ENCODE data around the gene TNRC6A.
"Not testable (repeated sequence)": the region's sequence is repeated elsewhere in the genome, so short reads cannot be mapped to it uniquely, and the experiment has no call there.

Gene TNRC6A

DNA sequence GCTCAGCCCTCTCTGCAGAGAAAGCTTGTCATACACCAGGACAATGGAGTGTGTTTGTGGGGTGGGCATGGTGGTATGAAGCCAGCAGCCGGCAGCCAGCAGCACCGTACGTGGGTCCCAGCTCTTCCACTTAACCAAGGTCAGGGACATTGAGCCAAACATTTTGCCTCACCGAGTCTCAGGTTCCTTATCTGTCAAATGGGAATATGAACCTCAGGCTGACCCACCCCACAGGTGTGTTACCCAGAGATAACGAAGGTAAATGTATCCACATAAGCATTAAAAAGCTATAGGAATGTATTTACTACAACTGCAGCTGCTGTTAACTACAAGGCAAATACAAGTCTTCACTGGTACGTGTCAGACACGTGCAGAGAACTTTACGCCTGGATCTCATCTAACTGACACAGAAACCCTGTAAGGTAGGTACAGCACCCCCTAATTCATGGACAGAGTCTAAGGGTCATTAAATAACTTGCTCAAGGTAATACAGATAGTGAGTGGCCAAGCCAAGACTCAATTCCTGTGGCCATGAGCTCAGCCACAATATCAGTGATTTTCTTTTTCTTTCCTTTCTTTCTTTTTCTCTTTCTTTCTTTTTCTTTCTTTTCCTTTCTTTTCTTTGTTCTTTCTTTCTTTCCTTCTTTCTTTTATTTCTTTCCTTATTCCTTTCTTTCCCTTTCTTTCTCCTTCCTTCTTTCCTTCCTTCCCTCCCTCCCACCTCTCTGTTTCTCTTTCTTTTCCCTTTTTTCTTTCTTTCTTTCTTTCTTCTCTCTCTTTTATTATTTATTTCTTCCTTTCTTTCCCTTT, 117.3 kb downstream of the TNRC6A start:
- no peak for FAIRE-seq

DNA sequence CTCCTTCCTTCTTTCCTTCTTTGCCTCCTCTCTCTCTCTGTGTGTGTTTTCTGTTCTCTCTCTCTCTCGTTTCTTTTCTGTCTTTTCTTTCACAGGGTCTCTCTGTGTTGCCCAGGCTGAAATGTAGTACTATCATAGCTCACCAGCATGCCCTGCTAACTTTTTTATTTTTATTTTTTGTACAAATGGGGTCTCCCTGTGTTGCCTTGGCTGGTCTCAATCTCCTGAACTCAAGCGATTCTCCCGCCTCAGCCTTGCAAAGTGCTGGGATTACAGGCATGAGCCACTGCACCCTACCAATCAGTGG, 117.9 kb downstream of the TNRC6A start:
- FAIRE-seq: no peak

GRCh38 chr16:24848065-24848464, 118.6 kb downstream of the TNRC6A start:
- FAIRE-seq: no peak

GRCh38 chr16:24849641-24850040, 120.2 kb downstream of the TNRC6A start:
- FAIRE-seq: no peak

DNA sequence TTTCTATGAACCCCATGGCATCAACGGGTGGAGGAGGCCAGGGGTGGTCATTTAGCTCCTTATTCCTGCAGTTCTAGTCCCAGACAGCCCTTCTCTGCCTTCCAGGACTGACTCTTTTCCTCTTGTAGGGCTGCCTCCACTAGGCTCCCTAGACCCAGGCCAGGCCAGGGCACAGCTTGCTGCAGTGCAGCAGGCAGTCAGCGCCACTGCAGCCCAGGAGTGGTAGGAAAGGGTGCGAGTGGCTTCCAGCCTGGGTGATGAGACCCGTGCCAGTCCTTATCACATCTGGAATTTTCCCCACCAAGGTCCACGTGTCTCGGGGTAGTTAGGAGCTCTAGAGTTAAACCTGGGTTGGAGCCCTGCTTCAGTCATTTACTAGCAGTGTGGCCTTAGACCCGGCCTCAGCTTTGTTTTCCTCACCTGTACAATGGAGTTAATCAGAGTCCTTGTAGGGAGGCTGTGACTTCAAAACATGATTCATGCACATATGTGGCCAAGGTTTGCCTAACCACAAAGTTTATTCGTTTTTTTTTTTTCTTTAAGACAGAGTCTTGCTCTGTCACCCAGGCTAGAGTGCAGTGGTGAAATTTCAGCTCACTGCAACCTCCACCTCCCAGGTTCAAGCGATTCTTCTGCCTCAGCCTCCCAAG, 121.0 kb downstream of the TNRC6A start:
- FAIRE-seq: no peak

DNA sequence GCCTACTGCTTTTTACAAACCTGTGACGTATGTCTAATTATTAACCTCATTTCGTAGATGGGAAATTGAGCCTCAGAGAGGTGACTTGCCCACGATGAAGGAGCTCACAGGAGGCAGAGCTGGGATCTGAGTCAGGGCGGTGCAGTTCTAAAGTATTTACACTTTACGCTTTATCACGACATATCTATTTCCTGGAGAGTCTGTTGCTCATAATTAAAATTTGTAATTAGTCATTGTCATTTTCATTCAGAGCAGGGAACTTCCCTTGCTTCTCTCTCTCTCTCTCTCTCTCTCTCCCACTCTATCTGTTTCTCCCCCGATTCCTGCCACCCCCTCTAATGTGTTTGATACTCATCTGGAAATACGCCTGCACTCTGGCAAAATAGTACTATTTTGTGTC, 122.2 kb downstream of the TNRC6A start:
- no peak for FAIRE-seq

DNA sequence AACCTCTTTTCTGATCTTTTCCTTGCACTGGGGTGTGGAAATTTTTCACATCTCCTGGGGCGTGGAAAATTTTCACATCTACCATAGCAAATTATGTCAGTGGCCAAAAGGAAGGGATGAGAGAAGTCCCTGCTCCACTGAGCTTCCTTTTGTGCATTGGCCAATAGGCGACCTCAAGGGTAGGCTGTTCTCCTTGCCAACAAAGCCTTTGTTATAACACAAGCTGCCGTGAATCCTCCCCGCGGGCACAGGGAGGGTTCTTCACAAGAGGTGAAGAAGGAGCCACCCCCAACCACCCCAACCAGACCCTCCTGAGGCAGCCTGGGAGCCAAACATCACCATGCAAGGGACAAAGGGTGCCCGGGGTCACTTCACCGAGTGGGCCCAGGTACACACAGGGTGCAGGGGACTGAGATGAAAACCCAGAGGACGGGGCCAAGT, 122.8 kb downstream of the TNRC6A start:
- FAIRE-seq: no peak

GRCh38 chr16:24853169-24853824, 123.8 kb downstream of the TNRC6A start:
- no peak for FAIRE-seq

DNA sequence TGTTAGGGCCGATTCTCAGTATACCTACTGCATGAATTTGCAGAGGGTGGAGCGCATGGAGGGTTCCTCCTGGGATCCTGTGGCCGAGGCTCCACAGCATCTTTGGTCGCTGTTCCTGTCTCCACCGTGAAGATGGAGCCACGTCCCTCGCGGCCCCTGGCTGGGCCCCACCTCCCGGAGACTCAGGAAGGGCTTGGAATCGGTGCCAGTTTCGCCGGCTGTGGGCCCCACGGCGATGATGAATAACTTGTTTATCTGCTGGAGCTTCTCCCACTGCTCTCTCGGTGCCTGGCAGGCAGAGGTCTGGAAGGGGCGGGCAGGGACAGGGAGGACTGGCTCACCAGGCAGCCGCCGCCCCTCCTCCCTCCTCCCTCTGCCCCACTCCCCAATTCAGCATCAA, 124.4 kb downstream of the TNRC6A start:
- FAIRE-seq: no peak

DNA sequence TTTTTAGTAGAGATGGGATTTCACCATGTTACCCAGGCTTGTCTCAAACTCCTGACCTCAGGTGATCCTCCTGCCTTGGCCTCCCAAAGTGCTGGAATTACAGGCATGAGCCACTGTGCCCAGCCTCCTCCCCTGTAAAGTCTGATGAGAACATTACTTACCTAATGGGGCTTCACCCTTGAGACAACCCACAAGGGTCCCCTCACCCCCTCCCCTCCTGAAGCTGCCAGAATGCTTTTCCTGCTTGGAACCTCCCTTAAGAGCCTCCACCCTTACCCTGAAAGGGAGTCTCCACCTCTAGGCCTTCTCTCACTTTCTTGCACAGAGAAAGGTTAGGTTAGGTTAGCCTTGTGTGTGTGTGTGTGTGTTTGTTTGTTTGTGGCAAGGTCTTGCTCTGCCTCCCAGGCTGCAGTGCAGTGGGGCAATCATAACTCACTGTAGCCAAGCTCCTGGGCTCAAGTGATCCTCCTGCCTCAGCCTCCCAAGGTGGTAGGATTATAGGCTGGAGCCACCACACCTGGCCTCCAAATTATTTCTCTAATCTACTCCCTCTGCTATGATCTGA, 125.2 kb downstream of the TNRC6A start:
- no peak for FAIRE-seq

DNA sequence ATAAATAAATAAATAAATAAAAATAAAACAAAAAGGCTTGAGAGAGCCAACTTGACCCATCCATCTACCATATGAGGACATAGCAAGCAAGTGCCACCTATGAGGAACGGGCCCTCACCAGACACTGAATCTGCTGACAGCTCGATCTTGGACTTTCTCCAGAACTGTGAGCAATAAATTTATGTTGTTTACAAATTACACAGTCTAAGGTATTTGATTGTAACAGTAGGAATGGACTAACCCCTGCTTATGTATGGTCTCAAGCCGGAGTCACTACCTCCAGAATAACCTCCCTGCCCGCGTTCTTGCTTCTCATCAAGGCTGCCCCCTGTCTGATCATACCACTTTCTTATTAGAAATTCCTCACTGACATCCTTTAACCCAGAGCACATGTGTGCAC, 126.2 kb downstream of the TNRC6A start:
- no peak for FAIRE-seq

- not testable (repeated sequence) for FAIRE-seq
Measured at GRCh38 chr16:24856871-24857270, 127.4 kb downstream of the TNRC6A start.

DNA sequence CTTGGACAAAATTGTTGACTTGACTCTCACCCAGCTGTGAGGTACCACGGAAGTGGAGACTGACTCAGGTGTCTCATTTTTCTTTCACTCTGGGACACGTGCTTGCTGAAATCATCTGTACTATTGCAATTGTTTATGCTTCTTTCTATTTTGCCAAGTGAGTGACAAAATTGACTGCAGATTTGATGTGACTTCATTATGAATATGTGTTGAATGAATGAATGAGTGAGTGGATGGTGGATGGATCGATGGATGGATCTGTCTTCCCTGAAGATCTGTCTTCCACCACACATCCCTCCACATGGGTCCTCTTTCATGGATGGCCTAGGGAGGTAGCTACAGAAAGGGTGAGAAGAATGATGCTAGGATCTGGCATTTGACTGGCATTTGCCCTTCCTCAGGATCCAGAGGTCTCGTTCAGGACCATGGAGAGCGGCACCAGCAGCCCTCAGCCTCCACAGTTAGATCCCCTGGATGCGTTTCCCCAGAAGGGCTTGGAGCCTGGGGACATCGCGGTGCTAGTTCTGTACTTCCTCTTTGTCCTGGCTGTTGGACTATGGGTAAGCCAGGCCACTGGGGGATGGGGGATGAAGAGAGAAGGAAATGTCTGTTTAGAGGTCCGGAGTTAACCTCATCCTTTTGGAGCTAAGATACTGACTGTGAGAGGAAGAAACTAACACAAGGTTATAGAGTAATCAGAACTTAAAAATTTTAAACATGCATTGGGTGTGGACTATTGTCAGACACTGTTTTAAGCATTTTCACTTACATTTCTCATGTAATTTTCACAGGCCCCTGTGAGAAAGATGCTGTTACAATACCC, 129.0 kb downstream of the TNRC6A start:
- no peak for FAIRE-seq

GRCh38 chr16:24861461-24861860, 132.0 kb downstream of the TNRC6A start:
- FAIRE-seq: no peak

- FAIRE-seq: no peak
Measured at GRCh38 chr16:24863582-24864437, 134.4 kb downstream of the TNRC6A start.

DNA sequence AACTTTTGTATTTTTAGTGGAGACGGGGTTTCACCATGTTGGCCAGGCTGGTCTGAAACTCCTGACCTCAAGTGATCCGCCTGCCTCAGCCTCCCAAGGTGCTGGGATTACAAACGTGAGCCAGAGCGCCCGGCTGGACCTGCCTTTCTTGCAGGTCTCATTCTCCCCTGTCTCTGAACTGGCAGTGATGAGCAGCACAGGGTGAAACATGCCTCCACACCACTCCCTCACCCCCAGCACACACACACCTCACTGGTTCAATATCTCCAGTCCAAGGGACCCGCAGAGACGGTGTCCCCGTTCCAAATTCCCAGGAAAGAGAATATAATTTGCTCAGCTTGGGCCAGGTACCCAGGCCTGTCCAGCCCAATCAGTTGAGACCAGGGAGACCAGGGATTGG, 139.6 kb downstream of the TNRC6A start:
- FAIRE-seq: no peak

DNA sequence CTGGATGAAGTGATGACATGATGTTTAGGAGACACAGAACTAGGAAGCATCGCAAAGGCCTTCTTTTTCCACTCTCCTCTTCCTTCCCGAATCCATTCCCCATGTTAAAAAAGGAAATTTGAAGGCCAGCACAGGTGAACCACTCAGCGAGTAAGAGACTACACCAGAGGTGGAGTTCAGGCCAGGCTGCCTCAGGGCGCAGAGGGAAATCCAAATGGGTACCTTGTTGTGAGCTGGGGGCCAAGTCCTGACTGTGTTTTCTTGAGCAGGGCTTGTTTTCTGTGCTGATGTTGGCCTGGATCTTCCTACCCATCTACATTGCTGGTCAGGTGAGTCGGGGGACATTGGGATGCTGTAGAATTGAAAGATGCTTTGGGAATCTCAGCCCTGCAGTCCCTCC, 142.4 kb downstream of the TNRC6A start:
- no peak for FAIRE-seq

DNA sequence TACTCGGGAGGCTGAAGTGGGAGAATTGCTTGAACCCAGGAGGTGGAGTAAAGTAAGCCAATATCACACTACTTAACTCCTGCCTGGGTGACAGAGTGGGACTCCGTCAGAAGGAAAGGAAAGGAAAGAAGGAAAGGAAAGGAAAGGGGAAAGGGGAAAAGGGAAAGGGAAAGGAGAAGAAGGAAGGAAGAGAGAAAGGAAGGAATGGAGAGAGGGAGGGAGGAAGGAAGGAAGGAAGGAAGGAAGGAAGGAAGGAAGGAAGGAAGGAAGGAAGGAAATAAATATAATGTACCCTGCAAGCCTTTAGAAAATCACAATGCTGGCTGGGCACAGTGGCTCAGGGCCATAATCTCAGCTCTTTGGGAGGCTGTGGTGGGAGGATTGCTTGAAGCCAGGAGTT, 143.6 kb downstream of the TNRC6A start:
- no peak for FAIRE-seq

DNA sequence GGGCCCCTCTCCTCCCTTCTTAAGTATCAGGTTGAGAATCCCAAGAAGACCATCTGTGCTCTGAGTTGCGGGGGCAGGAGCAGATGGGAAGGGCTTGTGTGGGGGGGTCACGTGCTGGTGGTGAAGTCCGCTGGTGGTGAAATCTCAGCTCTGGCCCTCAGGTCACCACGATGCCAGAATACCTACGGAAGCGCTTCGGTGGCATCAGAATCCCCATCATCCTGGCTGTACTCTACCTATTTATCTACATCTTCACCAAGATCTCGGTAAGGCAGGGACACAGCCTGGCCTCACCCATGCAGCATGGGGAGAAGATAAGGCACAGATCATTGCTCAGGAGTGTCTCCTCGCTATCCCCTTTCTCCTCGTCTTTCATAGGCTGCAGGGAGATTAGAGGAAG, 146.0 kb downstream of the TNRC6A start:
- no peak for FAIRE-seq

All from colon (tissue), 2 donors.